HG03342 (cell line): Measurements from ENCODE around the gene LIPI.
"Not testable (repeated sequence)": the region's sequence is repeated elsewhere in the genome, so short reads cannot be mapped to it uniquely, and the experiment has no call there.

ENCODE experiments used
- ATAC-seq: cut with Tn5 transposase; IDR thresholded peaks from one replicate; pipeline ENCODE4 v1.9.1; 2021; ENCODE audit warnings: mild to moderate bottlenecking, moderate library complexity; ENCODE audit not compliant: unreplicated experiment

The LIPI gene

GRCh38 chr21:14075346-14076142 is 135.2 kb downstream of the LIPI start:
- ATAC-seq = no peak

- no peak for ATAC-seq
Observed at GRCh38 chr21:14074177-14074576, 136.6 kb downstream of the LIPI start.

- no peak for ATAC-seq
Observed at GRCh38 chr21:14073615-14074014, 137.1 kb downstream of the LIPI start.

- no peak for ATAC-seq
Observed at GRCh38 chr21:14072761-14073535, 137.8 kb downstream of the LIPI start.

GRCh38 chr21:14071902-14072734 is 138.6 kb downstream of the LIPI start:
- ATAC-seq = no peak

- ATAC-seq = no peak
Observed at GRCh38 chr21:14070968-14071367, 139.8 kb downstream of the LIPI start.

- ATAC-seq = no peak
Observed at GRCh38 chr21:14070049-14070893, 140.5 kb downstream of the LIPI start.

GRCh38 chr21:14064296-14064645 is 146.5 kb downstream of the LIPI start:
- ATAC-seq = no peak

GRCh38 chr21:14063620-14064295 is 147.0 kb downstream of the LIPI start:
- not testable (repeated sequence) for ATAC-seq

- not testable (repeated sequence) for ATAC-seq
Observed at GRCh38 chr21:14062684-14063083, 148.1 kb downstream of the LIPI start.

GRCh38 chr21:14061820-14062219 is 148.9 kb downstream of the LIPI start:
- not testable (repeated sequence) for ATAC-seq

GRCh38 chr21:14058995-14059627 is 151.6 kb downstream of the LIPI start:
- ATAC-seq = not testable (repeated sequence)
